ENCODE results near the gene PLEKHA4. TPM values are rescaled to one million over a fixed set of nuclear protein-coding genes. Genes with fewer than 3 reads are reported as not detected.
"Not testable (repeated sequence)": the region's sequence is repeated elsewhere in the genome, so short reads cannot be mapped to it uniquely, and the experiment has no call there.

PLEKHA4 gene
- total RNA-seq, 4 donors from 2014 or later = 11.4 to 27.4 (median 18.9) TPM

- Histone ChIP-seq H3K4me1 (peaks cover 25 to 44% (median 43%) of the 10 kb centered on the region in 4 donors), H3K36me3 (peaks cover 0 to 5% (median 2%) of the 10 kb centered on the region in 4 donors), H3K4me3 (no peak overlapping the region), H3K27me3 (no peaks in the 10 kb centered on the region), H3K27ac (replicated peaks in 1 of 4) (peak overlapping the region; percentile 79 to 87 (median 83)), H3K9me3 (no peaks in the 10 kb centered on the region)
- no peak for DNase-seq (ENCODE audit: extremely low spot score)
- intact Hi-C loops (cut with DNase I) = no loop called here
- TF ChIP-seq POLR2AphosphoS5 (IDR thresholded peaks at IDR 0.05) = no peak
- TF ChIP-seq EP300 (IDR thresholded peaks at IDR 0.05) = no peak
- no peak for TF ChIP-seq POLR2A (IDR thresholded peaks at IDR 0.05; ENCODE audit: low read depth)
- no peak for TF ChIP-seq CTCF (IDR thresholded peaks at IDR 0.05)
- 90% methylated on average over 5 of the region's 5 CpGs for WGBS
These were observed 28.8 kb upstream of the PLEKHA4 start for GRCh38 chr19:48897181-48897580.

GRCh38 chr19:48896191-48896720, 27.8 kb upstream of the PLEKHA4 start:
- DNase-seq (ENCODE audit: extremely low spot score) = peak; percentile 93
- peaks cover 16 to 35% (median 34%) of the 10 kb centered on the region in 4 donors for H3K4me1 ChIP-seq
- WGBS = 15% methylated on average over 24 of the region's 25 CpGs
- TF ChIP-seq POLR2A (IDR thresholded peaks at IDR 0.05; ENCODE audit: low read depth) (no peak), EP300 (IDR thresholded peaks at IDR 0.05) (no peak), POLR2AphosphoS5 (IDR thresholded peaks at IDR 0.05) (peak in 1 of 2 donors; percentile 27)
- no peaks in the 10 kb centered on the region for H3K9me3 ChIP-seq
- H3K4me3 ChIP-seq = peak overlapping the region; percentile 52 to 61 (median 58)
- H3K27ac ChIP-seq (replicated peaks in 1 of 4) = peak overlapping the region; percentile 79 to 87 (median 83)
- H3K36me3 ChIP-seq = no peaks in the 10 kb centered on the region
- intact Hi-C loops (cut with DNase I) = no loop called here
- no peaks in the 10 kb centered on the region for H3K27me3 ChIP-seq

GRCh38 chr19:48895226-48895625, 26.8 kb upstream of the PLEKHA4 start:
- Histone ChIP-seq H3K9me3 (no peaks in the 10 kb centered on the region), H3K4me1 (peaks cover 11 to 27% (median 25%) of the 10 kb centered on the region in 4 donors), H3K27ac (replicated peaks in 1 of 4) (no peak overlapping the region), H3K27me3 (no peaks in the 10 kb centered on the region), H3K36me3 (no peaks in the 10 kb centered on the region), H3K4me3 (peak overlapping the region in 3 of 4 donors; percentile 52 to 61 (median 56))
- TF ChIP-seq POLR2AphosphoS5 (IDR thresholded peaks at IDR 0.05) (no peak), POLR2A (IDR thresholded peaks at IDR 0.05; ENCODE audit: low read depth) (no peak)
- WGBS = 81% methylated on average over 13 of the region's 21 CpGs
- intact Hi-C loops (cut with DNase I) = no loop called here
- no peak for DNase-seq (ENCODE audit: extremely low spot score)

- intact Hi-C loops (cut with DNase I) = no loop called here
- no peak for DNase-seq (ENCODE audit: extremely low spot score)
- 85% methylated on average over 4 of the region's 4 CpGs for WGBS
- H3K27me3 ChIP-seq = no peaks in the 10 kb centered on the region
- no peak overlapping the region for H3K27ac ChIP-seq (replicated peaks in 1 of 4)
- H3K9me3 ChIP-seq = no peaks in the 10 kb centered on the region
- no peaks in the 10 kb centered on the region for H3K36me3 ChIP-seq
- TF ChIP-seq POLR2A (IDR thresholded peaks at IDR 0.05; ENCODE audit: low read depth) = no peak
- TF ChIP-seq CTCF (IDR thresholded peaks at IDR 0.05) = no peak
- no peak for TF ChIP-seq POLR2AphosphoS5 (IDR thresholded peaks at IDR 0.05)
- TF ChIP-seq EP300 (IDR thresholded peaks at IDR 0.05) = no peak
- H3K4me3 ChIP-seq = no peak overlapping the region
- peaks cover 2 to 6% (median 5%) of the 10 kb centered on the region in 4 donors for H3K4me1 ChIP-seq
These were observed 22.1 kb upstream of the PLEKHA4 start for GRCh38 chr19:48890551-48890950.

- DNase-seq (ENCODE audit: extremely low spot score); intact Hi-C loops (cut with DNase I); H3K27me3 ChIP-seq; H3K4me3 ChIP-seq; H3K36me3 ChIP-seq; H3K27ac ChIP-seq (replicated peaks in 1 of 4); H3K9me3 ChIP-seq; H3K4me1 ChIP-seq: not testable (repeated sequence)
- WGBS = 89% methylated on average over 3 of the region's 3 CpGs
These were observed 21.1 kb upstream of the PLEKHA4 start for GRCh38 chr19:48889496-48889895.

- Histone ChIP-seq H3K9me3 (no peaks in the 10 kb centered on the region), H3K4me1 (no peaks in the 10 kb centered on the region), H3K4me3 (no peak overlapping the region), H3K27ac (replicated peaks in 1 of 4) (no peak overlapping the region), H3K27me3 (no peaks in the 10 kb centered on the region), H3K36me3 (no peaks in the 10 kb centered on the region)
- intact Hi-C loops (cut with DNase I) = no loop called here
- DNase-seq (ENCODE audit: extremely low spot score) = no peak
- TF ChIP-seq POLR2AphosphoS5 (IDR thresholded peaks at IDR 0.05) (no peak), CTCF (IDR thresholded peaks at IDR 0.05) (no peak), EP300 (IDR thresholded peaks at IDR 0.05) (no peak), POLR2A (IDR thresholded peaks at IDR 0.05; ENCODE audit: low read depth) (no peak)
- 94% methylated on average over 19 of the region's 21 CpGs for WGBS
These were observed 19.6 kb upstream of the PLEKHA4 start for GRCh38 chr19:48887861-48888612.

Measured in esophagus muscularis mucosa (tissue), 4 donors.